H9 (cell line): Measurements from ENCODE around the gene ZNF814. TPM values are rescaled to one million over a fixed set of nuclear protein-coding genes. Genes with fewer than 3 reads are reported as not detected.

Experiments
- DNase-seq: peaks from one replicate; pipeline ENCODE4 v3.0.0-alpha.2; 2017
- H2AFZ ChIP-seq: one replicate; pipeline ENCODE4 v1.6.1; 2013; ENCODE audit warnings: mild to moderate bottlenecking, low read length, control low read depth, moderate library complexity
- H2AK5ac ChIP-seq: 2 replicates; pipeline ENCODE4 v1.6.1; 2013; ENCODE audit warnings: low read length, control low read depth, mixed read lengths; ENCODE audit not compliant: insufficient read length
- H2BK120ac ChIP-seq: one replicate; pipeline ENCODE4 v1.6.1; 2013; ENCODE audit warnings: low read depth, mild to moderate bottlenecking, low read length, control low read depth, inconsistent platforms; ENCODE audit not compliant: poor library complexity, severe bottlenecking
- H2BK12ac ChIP-seq: 2 replicates; pipeline ENCODE4 v1.6.1; 2013; ENCODE audit warnings: low read length, control low read depth, mixed read lengths, low read depth; ENCODE audit not compliant: insufficient read length
- H2BK15ac ChIP-seq: 2 replicates; pipeline ENCODE4 v1.6.1; 2013; ENCODE audit warnings: low read depth, low read length, control low read depth
- H2BK20ac ChIP-seq: one replicate; pipeline ENCODE4 v1.6.1; 2013; ENCODE audit warnings: low read depth, mild to moderate bottlenecking, low read length, control low read depth, inconsistent platforms; ENCODE audit not compliant: poor library complexity, severe bottlenecking
- H2BK5ac ChIP-seq: 2 replicates; pipeline ENCODE4 v1.6.1; 2013; ENCODE audit warnings: low read length, control low read depth, mixed read lengths; ENCODE audit not compliant: insufficient read length
- H3K14ac ChIP-seq: 2 replicates; pipeline ENCODE4 v1.6.1; 2013; ENCODE audit warnings: low read length, control low read depth; ENCODE audit not compliant: insufficient read depth
- H3K18ac ChIP-seq: 2 replicates; pipeline ENCODE4 v1.6.1; 2013; ENCODE audit warnings: low read depth, mild to moderate bottlenecking, mixed read lengths, low read length, control low read depth; ENCODE audit not compliant: insufficient read length
- H3K23ac ChIP-seq: 2 replicates; pipeline ENCODE4 v1.6.1; 2013; ENCODE audit warnings: low read length, control low read depth, mixed read lengths, low read depth; ENCODE audit not compliant: insufficient read length
- H3K23me2 ChIP-seq: 2 replicates; pipeline ENCODE4 v1.6.1; 2013; ENCODE audit warnings: low read depth, mild to moderate bottlenecking, mixed read lengths, low read length, control low read depth; ENCODE audit not compliant: insufficient read length, poor library complexity, severe bottlenecking
- H3K27ac ChIP-seq: 2 replicates; pipeline ENCODE4 v1.5.1; 2013; ENCODE audit warnings: low read length, control low read depth, mixed read lengths, low read depth; ENCODE audit not compliant: insufficient read length
- H3K27me3 ChIP-seq: 2 replicates; pipeline ENCODE4 v1.6.1; 2013; ENCODE audit warnings: low read length, control low read depth, inconsistent platforms; ENCODE audit not compliant: insufficient read depth
- H3K4ac ChIP-seq: 2 replicates; pipeline ENCODE4 v1.6.1; 2013; ENCODE audit warnings: low read depth, mild to moderate bottlenecking, control low read depth, inconsistent platforms, low read length, moderate library complexity
- H3K4me1 ChIP-seq: 2 replicates; pipeline ENCODE4 v1.6.1; 2013; ENCODE audit warnings: low read length, control low read depth, inconsistent platforms; ENCODE audit not compliant: insufficient read depth
- H3K4me2 ChIP-seq: 2 replicates; pipeline ENCODE4 v1.6.1; 2013; ENCODE audit warnings: low read length, control low read depth, mixed read lengths; ENCODE audit not compliant: insufficient read length, insufficient read depth
- H3K56ac ChIP-seq: 2 replicates; pipeline ENCODE4 v1.6.1; 2013; ENCODE audit warnings: low read depth, mild to moderate bottlenecking, mixed read lengths, low read length, control low read depth; ENCODE audit not compliant: insufficient read length
- H3K79me1 ChIP-seq: 2 replicates; pipeline ENCODE4 v1.6.1; 2013; ENCODE audit warnings: low read depth, mild to moderate bottlenecking, moderate library complexity, low read length, control low read depth, inconsistent platforms; ENCODE audit not compliant: insufficient read depth, poor library complexity, severe bottlenecking
- H3K79me2 ChIP-seq: 2 replicates; pipeline ENCODE4 v1.6.1; 2013; ENCODE audit warnings: low read length, control low read depth, inconsistent platforms; ENCODE audit not compliant: insufficient read depth
- H3K9ac ChIP-seq: 2 replicates; pipeline ENCODE4 v1.6.1; 2013; ENCODE audit warnings: low read length, control low read depth, mixed read lengths; ENCODE audit not compliant: insufficient read length; ENCODE audit errors: extremely low read depth
- H3K9me3 ChIP-seq: one replicate; pipeline ENCODE4 v1.6.1; 2013; ENCODE audit warnings: low read depth, low read length, inconsistent platforms; ENCODE audit not compliant: control insufficient read depth
- H3T11ph ChIP-seq: one replicate; pipeline ENCODE4 v1.6.1; 2013; ENCODE audit warnings: mild to moderate bottlenecking, low read length, control low read depth, inconsistent platforms
- H4K20me1 ChIP-seq: one replicate; pipeline ENCODE4 v1.6.1; 2013; ENCODE audit not compliant: control insufficient read depth, insufficient read length, insufficient read depth
- H4K5ac ChIP-seq: 2 replicates; pipeline ENCODE4 v1.6.1; 2013; ENCODE audit warnings: low read depth, mild to moderate bottlenecking, mixed read lengths, low read length, control low read depth; ENCODE audit not compliant: insufficient read length
- H4K8ac ChIP-seq: replicated peaks from 2 replicates; pipeline ENCODE4 v1.6.1; 2013; ENCODE audit warnings: low read length, control low read depth, mixed read lengths, low read depth; ENCODE audit not compliant: insufficient read length
- H4K91ac ChIP-seq: 2 replicates; pipeline ENCODE4 v1.6.1; 2013; ENCODE audit warnings: low read depth, mild to moderate bottlenecking, moderate library complexity, mixed read lengths, low read length, control low read depth; ENCODE audit not compliant: insufficient read length
- H3K27ac Mint-ChIP-seq, 3 experiments: 2 replicates in 2 of 3; 3 replicates in 1 of 3; pipeline ENCODE4 v1.8.0; 2020 to 2021; ENCODE audit warnings: mixed read lengths in 3 of 3, mild to moderate bottlenecking in 1 of 3, moderate library complexity in 1 of 3
- H3K27me3 Mint-ChIP-seq: 2 replicates; pipeline ENCODE4 v1.8.0; 2021; ENCODE audit warnings: low read depth, mild to moderate bottlenecking, moderate library complexity, mixed read lengths
- H3K36me3 Mint-ChIP-seq, 3 experiments: 2 replicates in 2 of 3; 3 replicates in 1 of 3; pipeline ENCODE4 v1.8.0; 2020 to 2021; ENCODE audit warnings: low read depth in 3 of 3, mixed read lengths in 3 of 3; ENCODE audit not compliant: insufficient read depth in 1 of 3
- H3K4me1 Mint-ChIP-seq, 2 experiments: 2 replicates each; pipeline ENCODE4 v1.8.0; 2020; ENCODE audit warnings: mixed read lengths in 2 of 2
- H3K4me3 Mint-ChIP-seq, 2 experiments: 2 replicates in 1 of 2; 3 replicates in 1 of 2; pipeline ENCODE4 v1.8.0; 2020 to 2021; ENCODE audit warnings: mild to moderate bottlenecking in 2 of 2, mixed read lengths in 2 of 2, moderate library complexity in 1 of 2
- H3K9me3 Mint-ChIP-seq, 2 experiments: 2 replicates in 1 of 2; 3 replicates in 1 of 2; pipeline ENCODE4 v1.8.0; 2020; ENCODE audit warnings: mild to moderate bottlenecking in 2 of 2, mixed read lengths in 2 of 2, moderate library complexity in 1 of 2
- WGBS: extraction: QIAGEN DNeasy Blood & Tissue Kit; methylation state at CpG from one replicate; pipeline ENCODE4 v1.1.7; 2013; ENCODE audit warnings: missing lambda C conversion rate, low lambda C conversion rate, mixed read lengths; ENCODE audit not compliant: insufficient read length; ENCODE audit errors: extremely low coverage; 5-methylcytosine and 5-hydroxymethylcytosine counted together
- total RNA-seq: library from RNA; stranded (reverse); gene quantifications from 2 replicates; pipeline ENCODE4 v1.2.1, GENCODE V29; 2021
- TF ChIP-seq, protein P1 (sequence below): fragments of 200-600 bp; sonication (generic); conservative IDR thresholded peaks from 3 replicates; pipeline ENCODE4 v1.8.0; 2021; ENCODE audit warnings: antibody characterized with exemption, mild to moderate bottlenecking

ZNF814 gene
- total RNA-seq, 1 experiment from 2014 or later: 103 TPM

DNA sequence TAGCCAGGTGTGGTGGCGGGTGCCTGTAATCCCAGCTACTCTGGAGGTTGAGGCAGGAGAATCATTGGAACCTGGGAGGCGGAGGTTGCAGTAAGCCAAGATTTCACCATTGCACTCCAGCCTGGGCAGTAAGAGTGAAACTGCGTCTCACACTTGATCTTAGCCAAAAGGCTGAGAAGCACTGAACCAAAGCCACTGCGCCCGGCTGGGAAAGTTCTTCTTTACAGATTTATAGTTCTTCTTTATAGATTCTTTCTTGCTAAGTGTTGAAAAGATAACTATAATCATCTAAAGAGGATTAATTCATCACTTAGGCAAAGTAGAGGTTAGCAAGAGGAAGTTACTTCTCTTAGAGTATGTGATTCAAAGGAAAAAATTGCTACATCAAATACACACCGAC is 16.4 kb upstream of the ZNF814 start:
- no peaks in the 10 kb centered on the region for H3K79me2 ChIP-seq
- no peaks in the 10 kb centered on the region for H3K79me1 ChIP-seq
- H3K9ac ChIP-seq: no peak overlapping the region
- H3K56ac ChIP-seq: no peak overlapping the region
- no peaks in the 10 kb centered on the region for H3K4me1 ChIP-seq
- no peak overlapping the region for H2BK12ac ChIP-seq
- H3K27ac Mint-ChIP-seq: no peak overlapping the region
- no peak overlapping the region for H2BK15ac ChIP-seq
- no peak overlapping the region for H3K27ac ChIP-seq
- no peak overlapping the region for H3K4me2 ChIP-seq
- no peak overlapping the region for H3K4me3 Mint-ChIP-seq
- H3K9me3 Mint-ChIP-seq: no peaks in the 10 kb centered on the region
- H3K18ac ChIP-seq: no peak overlapping the region
- no peak for DNase-seq
- no peak overlapping the region for H4K91ac ChIP-seq
- H3T11ph ChIP-seq: no peak overlapping the region
- H3K36me3 Mint-ChIP-seq: peaks cover 22 to 35% (median 27%) of the 10 kb centered on the region in 3 experiments; a peak in 6 of 7 replicates
- H3K14ac ChIP-seq: no peak overlapping the region
- H2AK5ac ChIP-seq: no peak overlapping the region
- H3K4me1 Mint-ChIP-seq: peaks cover 0 to 3% of the 10 kb centered on the region in 2 experiments; a peak in 2 of 4 replicates
- H2BK20ac ChIP-seq: no peak overlapping the region
- no peaks in the 10 kb centered on the region for H4K20me1 ChIP-seq
- no peak overlapping the region for H3K23ac ChIP-seq
- no peaks in the 10 kb centered on the region for H3K27me3 ChIP-seq
- no peak overlapping the region for H2BK5ac ChIP-seq
- H3K9me3 ChIP-seq: no peaks in the 10 kb centered on the region
- H4K8ac ChIP-seq: no peak overlapping the region
- WGBS: no CpG with 5 or more reads among the region's 6 CpGs
- no peak overlapping the region for H3K4ac ChIP-seq
- H2BK120ac ChIP-seq: no peak overlapping the region
- H2AFZ ChIP-seq: no peak overlapping the region
- H3K27me3 Mint-ChIP-seq: no peaks in the 10 kb centered on the region
- no peaks in the 10 kb centered on the region for H3K23me2 ChIP-seq
- TF ChIP-seq, protein P1, sequence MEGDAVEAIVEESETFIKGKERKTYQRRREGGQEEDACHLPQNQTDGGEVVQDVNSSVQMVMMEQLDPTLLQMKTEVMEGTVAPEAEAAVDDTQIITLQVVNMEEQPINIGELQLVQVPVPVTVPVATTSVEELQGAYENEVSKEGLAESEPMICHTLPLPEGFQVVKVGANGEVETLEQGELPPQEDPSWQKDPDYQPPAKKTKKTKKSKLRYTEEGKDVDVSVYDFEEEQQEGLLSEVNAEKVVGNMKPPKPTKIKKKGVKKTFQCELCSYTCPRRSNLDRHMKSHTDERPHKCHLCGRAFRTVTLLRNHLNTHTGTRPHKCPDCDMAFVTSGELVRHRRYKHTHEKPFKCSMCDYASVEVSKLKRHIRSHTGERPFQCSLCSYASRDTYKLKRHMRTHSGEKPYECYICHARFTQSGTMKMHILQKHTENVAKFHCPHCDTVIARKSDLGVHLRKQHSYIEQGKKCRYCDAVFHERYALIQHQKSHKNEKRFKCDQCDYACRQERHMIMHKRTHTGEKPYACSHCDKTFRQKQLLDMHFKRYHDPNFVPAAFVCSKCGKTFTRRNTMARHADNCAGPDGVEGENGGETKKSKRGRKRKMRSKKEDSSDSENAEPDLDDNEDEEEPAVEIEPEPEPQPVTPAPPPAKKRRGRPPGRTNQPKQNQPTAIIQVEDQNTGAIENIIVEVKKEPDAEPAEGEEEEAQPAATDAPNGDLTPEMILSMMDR: no peak
- H4K5ac ChIP-seq: no peak overlapping the region
